ENCODE measurements around the gene LHFPL3.

DNA sequence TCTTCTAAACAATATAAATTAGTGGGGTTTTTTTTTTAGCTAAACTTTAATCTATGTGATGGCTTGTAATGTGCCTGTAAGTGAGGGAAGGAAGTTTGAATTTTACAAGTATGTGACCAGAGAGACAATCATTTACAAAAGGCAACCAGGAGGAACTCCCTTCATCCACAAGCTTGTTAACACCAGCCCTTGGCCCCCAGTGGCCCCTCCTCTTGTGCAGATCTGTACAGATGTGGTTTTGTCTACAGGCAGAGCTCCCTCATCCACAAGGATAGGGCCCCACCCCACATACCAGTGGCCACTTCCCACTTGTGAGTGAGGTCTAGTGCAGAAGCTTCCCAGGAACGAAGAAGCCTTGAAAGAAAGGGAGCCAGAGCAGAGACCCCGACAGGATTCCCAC lies 451.5 kb downstream of the LHFPL3 start:
- TF ChIP-seq CHD4 (IDR thresholded peaks at IDR 0.05; ENCODE audit: insufficient read depth, insufficient replicate concordance, low read depth, low read length, poor library complexity, severe bottlenecking) (no peak), ZNF780A (CRISPR knock-in tag; IDR thresholded peaks at IDR 0.05) (no peak), IRF2 (CRISPR knock-in tag; IDR thresholded peaks at IDR 0.05) (no peak), HNRNPLL (IDR thresholded peaks at IDR 0.05; ENCODE audit: low read depth, low read length, poor library complexity, severe bottlenecking) (no peak)
- TF ChIP-seq, protein P1, sequence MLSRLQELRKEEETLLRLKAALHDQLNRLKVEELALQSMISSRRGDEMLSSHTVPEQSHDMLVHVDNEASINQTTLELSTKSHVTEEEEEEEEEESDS (CRISPR knock-in tag; IDR thresholded peaks at IDR 0.05), result no peak
- TF ChIP-seq, protein P2, sequence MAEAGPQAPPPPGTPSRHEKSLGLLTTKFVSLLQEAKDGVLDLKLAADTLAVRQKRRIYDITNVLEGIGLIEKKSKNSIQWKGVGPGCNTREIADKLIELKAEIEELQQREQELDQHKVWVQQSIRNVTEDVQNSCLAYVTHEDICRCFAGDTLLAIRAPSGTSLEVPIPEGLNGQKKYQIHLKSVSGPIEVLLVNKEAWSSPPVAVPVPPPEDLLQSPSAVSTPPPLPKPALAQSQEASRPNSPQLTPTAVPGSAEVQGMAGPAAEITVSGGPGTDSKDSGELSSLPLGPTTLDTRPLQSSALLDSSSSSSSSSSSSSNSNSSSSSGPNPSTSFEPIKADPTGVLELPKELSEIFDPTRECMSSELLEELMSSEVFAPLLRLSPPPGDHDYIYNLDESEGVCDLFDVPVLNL (CRISPR knock-in tag; IDR thresholded peaks at IDR 0.05; ENCODE audit: low read depth), result no peak
- TF ChIP-seq, protein P3, sequence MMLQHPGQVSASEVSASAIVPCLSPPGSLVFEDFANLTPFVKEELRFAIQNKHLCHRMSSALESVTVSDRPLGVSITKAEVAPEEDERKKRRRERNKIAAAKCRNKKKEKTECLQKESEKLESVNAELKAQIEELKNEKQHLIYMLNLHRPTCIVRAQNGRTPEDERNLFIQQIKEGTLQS (IDR thresholded peaks at IDR 0.05), result no peak
- TF ChIP-seq, protein P3 (CRISPR knock-in tag; conservative IDR thresholded peaks at IDR 0.05), result no peak

Data from K562 (cell line).